Rectal smooth muscle tissue (tissue), 1 donor: Measurements from ENCODE around the gene TMEM80.
A peak's percentile ranks its signal among the peaks of the same experiment; 100 is the strongest.
"Not testable (repeated sequence)": the region's sequence is repeated elsewhere in the genome, so short reads cannot be mapped to it uniquely, and the experiment has no call there.

Experiments
- H3K27ac ChIP-seq: one replicate; pipeline ENCODE4 v1.7.0; 2013; ENCODE audit warnings: low read depth, low read length, inconsistent platforms
- H3K27me3 ChIP-seq: one replicate; pipeline ENCODE4 v1.7.0; 2013; ENCODE audit warnings: low read length; ENCODE audit not compliant: control insufficient read depth, insufficient read depth
- H3K36me3 ChIP-seq: one replicate; pipeline ENCODE4 v1.7.0; 2013; ENCODE audit warnings: low read length; ENCODE audit not compliant: control insufficient read depth, insufficient read depth
- H3K4me1 ChIP-seq: one replicate; pipeline ENCODE4 v1.7.0; 2013; ENCODE audit warnings: low read length; ENCODE audit not compliant: control insufficient read depth, insufficient read depth
- H3K4me3 ChIP-seq: one replicate; pipeline ENCODE4 v1.7.0; 2013; ENCODE audit warnings: low read length
- H3K9ac ChIP-seq: one replicate; pipeline ENCODE4 v1.7.0; 2013; ENCODE audit warnings: low read length

TMEM80 gene

GRCh38 chr11:728901-729491 lies 33.4 kb downstream of the TMEM80 start:
- H3K27ac ChIP-seq = no peak overlapping the region
- H3K36me3 ChIP-seq = no peaks in the 10 kb centered on the region
- H3K4me3 ChIP-seq = no peak overlapping the region
- no peaks in the 10 kb centered on the region for H3K4me1 ChIP-seq
- no peaks in the 10 kb centered on the region for H3K27me3 ChIP-seq
- H3K9ac ChIP-seq = no peak overlapping the region

GRCh38 chr11:729492-730074 lies 34.0 kb downstream of the TMEM80 start:
- no peaks in the 10 kb centered on the region for H3K36me3 ChIP-seq
- no peaks in the 10 kb centered on the region for H3K4me1 ChIP-seq
- no peaks in the 10 kb centered on the region for H3K27me3 ChIP-seq
- no peak overlapping the region for H3K4me3 ChIP-seq
- H3K9ac ChIP-seq = no peak overlapping the region
- H3K27ac ChIP-seq = no peak overlapping the region

GRCh38 chr11:733072-733471 lies 37.5 kb downstream of the TMEM80 start:
- Histone ChIP-seq H3K4me1 (no peaks in the 10 kb centered on the region), H3K27ac (no peak overlapping the region), H3K27me3 (no peaks in the 10 kb centered on the region), H3K36me3 (no peaks in the 10 kb centered on the region), H3K4me3 (no peak overlapping the region), H3K9ac (no peak overlapping the region)

GRCh38 chr11:734541-734940 lies 38.9 kb downstream of the TMEM80 start:
- not testable (repeated sequence) for H3K27me3 ChIP-seq, H3K36me3 ChIP-seq, H3K4me3 ChIP-seq, H3K4me1 ChIP-seq, H3K9ac ChIP-seq, H3K27ac ChIP-seq

- H3K9ac ChIP-seq = no peak overlapping the region
- H3K4me3 ChIP-seq = no peak overlapping the region
- no peaks in the 10 kb centered on the region for H3K27me3 ChIP-seq
- no peaks in the 10 kb centered on the region for H3K4me1 ChIP-seq
- H3K36me3 ChIP-seq = no peaks in the 10 kb centered on the region
- no peak overlapping the region for H3K27ac ChIP-seq
Measured at GRCh38 chr11:737366-737765, 41.8 kb downstream of the TMEM80 start.

GRCh38 chr11:737899-738298 lies 42.3 kb downstream of the TMEM80 start:
- not testable (repeated sequence) for H3K4me3 ChIP-seq, H3K27me3 ChIP-seq, H3K9ac ChIP-seq, H3K36me3 ChIP-seq, H3K4me1 ChIP-seq, H3K27ac ChIP-seq

GRCh38 chr11:742156-742546 lies 46.5 kb downstream of the TMEM80 start:
- no peaks in the 10 kb centered on the region for H3K27me3 ChIP-seq
- no peaks in the 10 kb centered on the region for H3K4me1 ChIP-seq
- no peak overlapping the region for H3K4me3 ChIP-seq
- H3K9ac ChIP-seq = no peak overlapping the region
- H3K36me3 ChIP-seq = no peaks in the 10 kb centered on the region
- H3K27ac ChIP-seq = no peak overlapping the region

GRCh38 chr11:742571-743201 lies 47.1 kb downstream of the TMEM80 start:
- Histone ChIP-seq H3K4me3 (no peak overlapping the region), H3K4me1 (no peaks in the 10 kb centered on the region), H3K36me3 (no peaks in the 10 kb centered on the region), H3K9ac (no peak overlapping the region), H3K27me3 (no peaks in the 10 kb centered on the region), H3K27ac (no peak overlapping the region)

GRCh38 chr11:745428-745827 lies 49.8 kb downstream of the TMEM80 start:
- no peak overlapping the region for H3K4me3 ChIP-seq
- H3K4me1 ChIP-seq = peaks cover 6% of the 10 kb centered on the region
- H3K36me3 ChIP-seq = no peaks in the 10 kb centered on the region
- H3K27me3 ChIP-seq = no peaks in the 10 kb centered on the region
- H3K9ac ChIP-seq = no peak overlapping the region
- H3K27ac ChIP-seq = no peak overlapping the region

- Histone ChIP-seq H3K27ac (peak overlapping the region; percentile 61), H3K36me3 (no peaks in the 10 kb centered on the region), H3K27me3 (no peaks in the 10 kb centered on the region), H3K9ac (no peak overlapping the region), H3K4me3 (peak overlapping the region; percentile 65), H3K4me1 (peaks cover 6% of the 10 kb centered on the region)
Measured at GRCh38 chr11:746289-747157, 50.9 kb downstream of the TMEM80 start.

- no peaks in the 10 kb centered on the region for H3K36me3 ChIP-seq
- H3K27me3 ChIP-seq = no peaks in the 10 kb centered on the region
- peaks cover 6% of the 10 kb centered on the region for H3K4me1 ChIP-seq
- H3K4me3 ChIP-seq = peak within 1 kb of the TSS; percentile 86
- H3K9ac ChIP-seq = peak within 1 kb of the TSS; percentile 12
- peak within 1 kb of the TSS; percentile 61 for H3K27ac ChIP-seq
Measured at GRCh38 chr11:747158-748006, 51.8 kb downstream of the TMEM80 start, which contains the start of gene TALDO1. TALDO1 (plus strand) TSS chr11:747464; CDS start chr11:747482, 18 bp downstream.

GRCh38 chr11:748007-748359 lies 52.4 kb downstream of the TMEM80 start:
- peak overlapping the region; percentile 12 for H3K9ac ChIP-seq
- H3K27ac ChIP-seq = no peak overlapping the region
- H3K27me3 ChIP-seq = no peaks in the 10 kb centered on the region
- H3K4me1 ChIP-seq = peaks cover 6% of the 10 kb centered on the region
- H3K36me3 ChIP-seq = no peaks in the 10 kb centered on the region
- H3K4me3 ChIP-seq = peak overlapping the region; percentile 86
